Measurements from ENCODE around the gene ZNF438. TPM values are rescaled to one million over a fixed set of nuclear protein-coding genes. Genes with fewer than 3 reads are reported as not detected.
A peak's percentile ranks its signal among the peaks of the same experiment; 100 is the strongest.
"Not testable (repeated sequence)": the region's sequence is repeated elsewhere in the genome, so short reads cannot be mapped to it uniquely, and the experiment has no call there.

The ZNF438 gene
- total RNA-seq, 2 experiments from 2014 or later, result 3.8 to 4.4 TPM

GRCh38 chr10:30985512-30985911, 46.2 kb downstream of the ZNF438 start:
- no peak for ATAC-seq
- Mint-ChIP-seq H3K4me1 (peaks cover 23% of the 10 kb centered on the region), H3K36me3 (peaks cover 23% of the 10 kb centered on the region), H3K4me3 (no peak overlapping the region), H3K27me3 (no peaks in the 10 kb centered on the region), H3K9me3 (ENCODE audit: low read depth) (peaks cover 6% of the 10 kb centered on the region), H3K27ac (no peak overlapping the region)
- DNase-seq, result no peak
- CTCF ChIA-PET, result interaction anchor here (0.8 to 0.9 kb wide), 2 partner anchors 46 to 234 kb away, joined by 3 read pairs; partner anchors contain the start of gene ZNF438

GRCh38 chr10:30984563-30985328, 46.9 kb downstream of the ZNF438 start:
- Mint-ChIP-seq H3K27ac (peak overlapping the region; percentile 46), H3K27me3 (no peaks in the 10 kb centered on the region), H3K4me1 (peaks cover 23% of the 10 kb centered on the region), H3K9me3 (ENCODE audit: low read depth) (peaks cover 7% of the 10 kb centered on the region), H3K36me3 (peaks cover 30% of the 10 kb centered on the region), H3K4me3 (no peak overlapping the region)
- CTCF ChIA-PET, result no interaction called here
- ATAC-seq, result no peak
- no peak for DNase-seq

GRCh38 chr10:30983209-30983608, 48.5 kb downstream of the ZNF438 start:
- ATAC-seq; H3K9me3 Mint-ChIP-seq (ENCODE audit: low read depth); H3K27ac Mint-ChIP-seq; H3K27me3 Mint-ChIP-seq; H3K4me3 Mint-ChIP-seq; DNase-seq; CTCF ChIA-PET: not testable (repeated sequence)
- peaks cover 37% of the 10 kb centered on the region for H3K36me3 Mint-ChIP-seq
- peaks cover 23% of the 10 kb centered on the region for H3K4me1 Mint-ChIP-seq

GRCh38 chr10:30980951-30981616, 50.6 kb downstream of the ZNF438 start:
- H3K27ac Mint-ChIP-seq, result no peak overlapping the region
- peaks cover 17% of the 10 kb centered on the region for H3K4me1 Mint-ChIP-seq
- peaks cover 31% of the 10 kb centered on the region for H3K36me3 Mint-ChIP-seq
- DNase-seq (no peak), ATAC-seq (no peak)
- no peaks in the 10 kb centered on the region for H3K27me3 Mint-ChIP-seq
- H3K4me3 Mint-ChIP-seq, result no peak overlapping the region
- H3K9me3 Mint-ChIP-seq (ENCODE audit: low read depth), result peaks cover 12% of the 10 kb centered on the region
- CTCF ChIA-PET, result interaction anchor here (1.5 kb wide), 1 partner anchor 13 kb away, joined by 3 read pairs; no protein-coding TSS in a partner anchor

GRCh38 chr10:30979956-30980355, 51.7 kb downstream of the ZNF438 start:
- H3K27me3 Mint-ChIP-seq, result no peaks in the 10 kb centered on the region

GRCh38 chr10:30978843-30979242, 52.8 kb downstream of the ZNF438 start:
- no peak overlapping the region for H3K27ac Mint-ChIP-seq
- CTCF ChIA-PET, result interaction anchor here (1.4 kb wide), 1 partner anchor 9 kb away, joined by 3 read pairs; no protein-coding TSS in a partner anchor

More at GRCh38 chr10:30979956-30980355, 51.7 kb downstream of the ZNF438 start:
- CTCF ChIA-PET, result no interaction called here
- Mint-ChIP-seq H3K4me3 (no peak overlapping the region), H3K27ac (no peak overlapping the region), H3K4me1 (peaks cover 13% of the 10 kb centered on the region), H3K9me3 (ENCODE audit: low read depth) (peaks cover 12% of the 10 kb centered on the region), H3K36me3 (peaks cover 34% of the 10 kb centered on the region)
- DNase-seq (no peak), ATAC-seq (no peak)

GRCh38 chr10:30977385-30977784, 54.3 kb downstream of the ZNF438 start:
- ATAC-seq (no peak), DNase-seq (no peak)
- peaks cover 6% of the 10 kb centered on the region for H3K9me3 Mint-ChIP-seq (ENCODE audit: low read depth)
- peaks cover 22% of the 10 kb centered on the region for H3K36me3 Mint-ChIP-seq
- CTCF ChIA-PET, result no interaction called here
- H3K27me3 Mint-ChIP-seq, result no peaks in the 10 kb centered on the region
- H3K4me1 Mint-ChIP-seq, result no peaks in the 10 kb centered on the region
- H3K4me3 Mint-ChIP-seq, result no peak overlapping the region
- no peak overlapping the region for H3K27ac Mint-ChIP-seq

More at GRCh38 chr10:30978843-30979242, 52.8 kb downstream of the ZNF438 start:
- H3K9me3 Mint-ChIP-seq (ENCODE audit: low read depth), result peaks cover 12% of the 10 kb centered on the region
- ATAC-seq, result no peak
- H3K4me3 Mint-ChIP-seq, result no peak overlapping the region
- no peak for DNase-seq
- peaks cover 8% of the 10 kb centered on the region for H3K4me1 Mint-ChIP-seq
- H3K27me3 Mint-ChIP-seq, result no peaks in the 10 kb centered on the region
- H3K36me3 Mint-ChIP-seq, result peaks cover 31% of the 10 kb centered on the region

DNA sequence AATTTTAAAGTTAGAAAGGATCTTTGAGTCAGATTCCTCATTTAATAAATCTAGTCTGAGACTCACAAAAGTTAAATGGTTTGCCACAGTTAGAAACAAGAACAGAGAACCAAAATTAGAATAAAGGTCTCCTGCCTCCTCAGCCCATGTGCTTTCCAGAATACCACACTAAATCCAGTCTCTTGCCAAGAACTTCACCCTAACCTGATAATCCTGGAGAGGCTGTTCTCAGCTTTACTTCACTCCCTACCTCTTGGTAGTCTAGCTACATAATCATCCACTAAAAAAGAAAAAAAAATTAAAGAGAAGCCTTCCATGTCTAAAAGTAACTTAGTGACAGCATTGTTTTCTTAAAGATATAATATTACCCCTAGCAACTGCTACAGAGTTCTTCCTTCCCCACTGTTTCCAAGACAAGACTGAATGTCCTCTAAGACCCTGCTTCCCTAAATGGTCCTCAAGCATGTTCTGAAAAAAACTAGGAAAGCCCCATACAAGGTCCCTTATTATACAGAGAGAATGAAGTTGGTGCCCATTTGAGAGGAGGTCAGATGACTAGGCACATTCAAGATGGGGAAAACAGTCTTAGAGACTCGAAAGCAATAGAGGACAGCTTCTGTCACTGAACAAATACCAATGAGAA, 56.8 kb downstream of the ZNF438 start:
- DNase-seq, result no peak
- no peak for ATAC-seq
- peaks cover 6% of the 10 kb centered on the region for H3K9me3 Mint-ChIP-seq (ENCODE audit: low read depth)
- CTCF ChIA-PET, result no interaction called here
- H3K4me1 Mint-ChIP-seq, result peaks cover 2% of the 10 kb centered on the region
- H3K27me3 Mint-ChIP-seq, result no peaks in the 10 kb centered on the region
- H3K4me3 Mint-ChIP-seq, result no peak overlapping the region
- H3K36me3 Mint-ChIP-seq, result peaks cover 12% of the 10 kb centered on the region
- no peak overlapping the region for H3K27ac Mint-ChIP-seq

DNA sequence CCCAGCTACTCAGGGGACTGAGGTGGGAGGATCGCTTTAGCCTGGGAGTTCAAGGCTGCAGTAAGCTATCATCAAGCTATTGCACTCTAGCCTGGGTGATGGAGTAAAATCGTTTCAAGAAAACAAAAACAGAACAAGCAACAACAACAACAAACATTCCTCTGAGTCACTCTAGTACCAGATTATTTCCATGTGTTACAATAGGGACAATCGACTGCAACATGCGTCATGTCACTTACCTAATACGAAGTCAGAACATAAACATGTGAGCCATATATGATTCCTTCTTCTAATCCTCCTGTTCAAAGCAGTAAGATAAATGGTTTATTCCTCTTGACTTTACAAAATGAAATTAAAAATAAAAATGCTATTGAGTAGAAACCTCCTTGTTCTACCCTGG, 57.3 kb downstream of the ZNF438 start:
- CTCF ChIA-PET, result no interaction called here
- Mint-ChIP-seq H3K4me1 (peaks cover 6% of the 10 kb centered on the region), H3K27ac (no peak overlapping the region), H3K4me3 (no peak overlapping the region), H3K9me3 (ENCODE audit: low read depth) (peaks cover 3% of the 10 kb centered on the region), H3K36me3 (peaks cover 7% of the 10 kb centered on the region), H3K27me3 (no peaks in the 10 kb centered on the region)
- no peak for DNase-seq
- ATAC-seq, result no peak

GRCh38 chr10:30973737-30974136, 57.9 kb downstream of the ZNF438 start:
- DNase-seq, result no peak
- H3K36me3 Mint-ChIP-seq, result peaks cover 3% of the 10 kb centered on the region
- peaks cover 6% of the 10 kb centered on the region for H3K4me1 Mint-ChIP-seq
- no peak overlapping the region for H3K27ac Mint-ChIP-seq
- H3K4me3 Mint-ChIP-seq, result no peak overlapping the region
- H3K27me3 Mint-ChIP-seq, result no peaks in the 10 kb centered on the region
- CTCF ChIA-PET, result no interaction called here
- ATAC-seq, result no peak
- peaks cover 3% of the 10 kb centered on the region for H3K9me3 Mint-ChIP-seq (ENCODE audit: low read depth)

DNA sequence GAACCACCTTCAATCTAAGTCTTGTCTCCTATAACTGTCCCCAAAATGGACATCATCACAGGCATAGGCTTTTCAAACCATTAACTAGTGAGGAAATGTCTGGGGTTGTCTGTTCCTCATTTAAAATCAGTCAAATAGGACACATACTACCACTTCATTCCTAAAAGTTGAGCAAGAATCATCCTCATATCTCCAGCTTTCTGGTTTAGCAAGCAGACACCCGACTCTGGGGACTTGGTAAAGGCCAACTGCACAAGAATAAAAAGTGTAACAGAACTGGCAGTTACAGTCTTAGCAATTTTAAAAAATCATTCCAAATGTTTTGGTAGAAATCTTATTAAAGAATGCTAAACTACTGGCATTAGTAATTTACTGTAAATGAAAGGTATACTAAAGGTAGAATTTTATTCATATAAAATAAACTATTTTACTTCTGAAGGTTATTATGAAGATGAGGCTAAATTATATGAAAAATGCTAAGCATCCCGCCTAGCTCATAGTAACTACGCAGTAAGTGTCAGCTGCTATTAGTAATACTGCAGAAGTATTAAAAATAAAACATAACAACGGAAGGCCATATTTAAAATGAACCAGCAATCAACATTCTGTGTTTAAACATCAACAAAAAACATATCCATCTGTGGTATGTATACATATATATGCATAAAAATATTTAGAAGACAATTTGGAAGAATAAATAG, 60.8 kb downstream of the ZNF438 start:
- no peak overlapping the region for H3K4me3 Mint-ChIP-seq
- no peak overlapping the region for H3K27ac Mint-ChIP-seq
- no peak for DNase-seq
- H3K27me3 Mint-ChIP-seq, result no peaks in the 10 kb centered on the region
- no peaks in the 10 kb centered on the region for H3K9me3 Mint-ChIP-seq (ENCODE audit: low read depth)
- peaks cover 3% of the 10 kb centered on the region for H3K36me3 Mint-ChIP-seq
- ATAC-seq, result no peak
- CTCF ChIA-PET, result no interaction called here
- H3K4me1 Mint-ChIP-seq, result peaks cover 6% of the 10 kb centered on the region

- no peak overlapping the region for H3K27ac Mint-ChIP-seq
- H3K27me3 Mint-ChIP-seq, result no peaks in the 10 kb centered on the region
- peaks cover 13% of the 10 kb centered on the region for H3K4me1 Mint-ChIP-seq
- H3K4me3 Mint-ChIP-seq, result no peak overlapping the region
- CTCF ChIA-PET, result interaction anchor here (1.6 kb wide), 1 partner anchor 12 kb away, joined by 3 read pairs; no protein-coding TSS in a partner anchor
- ATAC-seq (no peak), DNase-seq (no peak)
- peaks cover 2% of the 10 kb centered on the region for H3K9me3 Mint-ChIP-seq (ENCODE audit: low read depth)
- peaks cover 9% of the 10 kb centered on the region for H3K36me3 Mint-ChIP-seq
Observed at GRCh38 chr10:30968711-30969110, 63.0 kb downstream of the ZNF438 start.

All from activated CD8-positive, alpha-beta memory T cell treated with anti-CD3 and anti-CD28 coated beads, Interleukin-2, amount 10 ng/mL, durations not matched to agents 7 days and 5 days (primary cell).